Psoas muscle (tissue), 8 donors: ENCODE results near the gene CMYA5. TPM values are rescaled to one million over a fixed set of nuclear protein-coding genes. Genes with fewer than 3 reads are reported as not detected.
A peak's percentile ranks its signal among the peaks of the same experiment; 100 is the strongest.
"Not testable (repeated sequence)": the region's sequence is repeated elsewhere in the genome, so short reads cannot be mapped to it uniquely, and the experiment has no call there.

ENCODE experiments used
- ATAC-seq, 4 donors: fragments of 200-7000 bp; cut with Tn5 transposase; one replicate each; pipeline ENCODE4 v1.9.1; 2020; ENCODE audit warnings: moderate library complexity in 3 of 4, mild to moderate bottlenecking in 2 of 4
- DNase-seq, 2 donors: peaks; one replicate each; pipeline ENCODE4 v3.0.0-alpha.2; 2020
- H3K27ac ChIP-seq: fragments of 200-600 bp; one replicate; pipeline ENCODE4 v1.8.0; 2022
- H3K27me3 ChIP-seq, 3 donors: fragments of 200-600 bp in 1 of 3; one replicate each; pipeline versions ENCODE4 v1.6.1 to v1.8.0; 2013 to 2022; ENCODE audit warnings: low read length in 2 of 3, mild to moderate bottlenecking in 2 of 3, moderate library complexity in 1 of 3; ENCODE audit not compliant: insufficient read depth in 3 of 3
- H3K36me3 ChIP-seq, 2 donors: fragments of 200-600 bp in 1 of 2; one replicate each; pipeline versions ENCODE4 v1.6.1 to v1.8.0; 2013 to 2022; ENCODE audit warnings: low read depth in 1 of 2, mild to moderate bottlenecking in 1 of 2, moderate library complexity in 1 of 2; ENCODE audit not compliant: insufficient read depth in 1 of 2
- H3K4me1 ChIP-seq: fragments of 200-600 bp; one replicate; pipeline ENCODE4 v1.8.0; 2022
- H3K4me3 ChIP-seq: fragments of 200-600 bp; one replicate; pipeline ENCODE4 v1.8.0; 2022; ENCODE audit warnings: mild to moderate bottlenecking
- H3K9me3 ChIP-seq: fragments of 200-600 bp; one replicate; pipeline ENCODE4 v1.8.0; 2022
- CTCF ChIP-seq: fragments of 200-600 bp; IDR thresholded peaks from one replicate; pipeline ENCODE4 v1.8.0; 2022; ENCODE audit warnings: antibody characterized with exemption
- WGBS, 3 donors: extraction: QIAGEN DNeasy Blood & Tissue Kit; methylation state at CpG; one replicate each; pipeline versions ENCODE4 v1.1.6 to v1.1.7; 2013; 5-methylcytosine and 5-hydroxymethylcytosine counted together
- intact Hi-C, 2 donors: fragments of 100-400 bp; cut with DNase I; formaldehyde crosslinking; loops; one replicate each; pipeline versions ENCODE4 v1.11.0 to v1.14.2; 2022
- polyA plus RNA-seq, 3 donors: library from polyadenylated mRNA; stranded (reverse); fragments of 200-250 nt; gene quantifications; one replicate each; pipeline ENCODE4 v1.2.3, GENCODE V29; 2013
- total RNA-seq, 4 donors: library from RNA; stranded (reverse); fragmentation: NEBNext Ultra II Directional in 2 of 4; extraction: Animal tissue kit (Norgen Biotek cat#: 25700) in 2 of 4; gene quantifications; one replicate each; pipeline versions ENCODE4 v1.2.1 to v1.2.4, GENCODE V29; 2021 to 2023
- donor health status: healthy with polysubstance abuse.
- donor health status: DM: no; HTN: no; CAD: no; lungs with moderate emphysema.
- donor health status: Bipolar disorder and iron deficiency.
- donor health status: healthy.
- donor health status: DM: yes; HTN: yes; CAD: no.
- donor health status: DM: no; HTN: no; CAD: no.
- donor health status: DM: no; HTN: no; CAD: no.
- donor health status: DM: yes; HTN: yes; CAD: no.

Gene CMYA5
- total and polyA plus RNA-seq, 7 donors, result 290 to 1,472 (median 1,216) TPM

DNA sequence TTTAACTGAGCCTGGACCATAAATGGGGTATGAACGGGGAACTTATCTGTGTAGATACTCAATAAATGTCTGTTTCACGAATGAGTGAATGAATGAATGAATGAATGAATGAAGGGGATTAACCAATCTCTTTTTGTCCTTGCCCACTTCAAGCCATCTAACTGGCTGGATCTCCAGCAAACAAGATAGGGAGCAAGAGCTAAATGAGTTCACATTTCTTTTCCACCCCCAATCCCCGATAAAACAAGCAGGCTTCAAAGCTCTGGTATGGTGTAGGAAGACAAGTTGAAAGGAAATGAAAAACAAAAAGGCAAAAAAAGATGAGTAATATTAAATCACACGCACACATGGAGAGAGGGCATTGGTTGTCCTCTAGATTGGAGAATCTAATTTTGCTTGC is 84.0 kb downstream of the CMYA5 start:
- intact Hi-C loops, result no loop called here
- H3K9me3 ChIP-seq, result no peaks in the 10 kb centered on the region
- no peaks in the 10 kb centered on the region for H3K27me3 ChIP-seq
- no peak overlapping the region for H3K4me3 ChIP-seq
- WGBS, 3 donors, result 85 to 95% (median 92%) methylated on average over 4 of the region's 4 CpGs
- peaks cover 14% of the 10 kb centered on the region for H3K4me1 ChIP-seq
- peak overlapping the region; percentile 42 for H3K27ac ChIP-seq
- DNase-seq, result no peak
- ATAC-seq, result no peak
- peaks cover 0 to 90% of the 10 kb centered on the region in 2 donors for H3K36me3 ChIP-seq
- TF ChIP-seq CTCF, result no peak

DNA sequence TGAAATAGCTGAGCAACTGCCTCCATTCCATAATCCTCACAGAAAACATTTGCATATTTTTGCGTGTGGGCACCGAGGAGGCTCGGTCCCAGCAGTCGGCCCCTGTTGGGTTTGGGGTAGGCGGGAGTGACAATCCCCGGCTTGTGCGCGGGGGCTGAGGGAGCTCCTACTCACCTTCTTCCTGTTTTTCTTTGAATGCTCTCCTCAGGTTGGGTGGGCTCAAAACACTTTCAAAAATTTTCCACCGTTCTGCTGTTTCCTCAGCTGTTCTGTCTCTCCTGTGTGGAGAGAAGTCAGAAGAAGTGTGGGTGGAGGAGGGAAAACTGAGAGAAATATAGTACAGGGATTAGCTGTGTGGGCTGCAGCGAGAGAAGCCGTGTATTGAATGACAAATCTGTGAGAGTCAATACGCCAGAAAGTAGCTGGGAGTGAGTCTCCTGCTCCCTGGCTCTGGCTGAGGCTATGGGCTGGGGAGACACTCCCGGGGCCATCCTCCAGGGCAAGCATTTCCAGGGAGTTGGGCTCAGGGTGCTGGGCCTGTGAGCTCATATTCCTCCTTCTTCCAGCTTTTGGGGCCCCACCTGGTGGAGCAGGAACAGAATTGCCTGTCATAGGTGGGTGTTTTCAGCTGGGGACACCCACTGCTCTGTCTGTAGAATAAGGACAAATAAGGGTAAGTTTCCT is 84.7 kb downstream of the CMYA5 start:
- DNase-seq, result no peak
- H3K36me3 ChIP-seq, result peaks cover 0 to 83% of the 10 kb centered on the region in 2 donors
- H3K4me1 ChIP-seq, result peaks cover 14% of the 10 kb centered on the region
- WGBS, 3 donors, result 52 to 60% (median 57%) methylated on average over 13 of the region's 13 CpGs
- peak overlapping the region; percentile 42 for H3K27ac ChIP-seq
- H3K27me3 ChIP-seq, result no peaks in the 10 kb centered on the region
- no peaks in the 10 kb centered on the region for H3K9me3 ChIP-seq
- TF ChIP-seq CTCF, result peak; percentile 20
- intact Hi-C loops, result no loop called here
- ATAC-seq, result peak; percentile 51 to 68 (median 58)
- H3K4me3 ChIP-seq, result no peak overlapping the region

- 75 to 82% (median 79%) methylated on average over 4 of the region's 4 CpGs for WGBS, 3 donors
- peaks cover 14% of the 10 kb centered on the region for H3K4me1 ChIP-seq
- H3K27ac ChIP-seq, result peak overlapping the region; percentile 42
- TF ChIP-seq CTCF, result no peak
- no peak for DNase-seq
- peak in 2 of 4 donors; percentile 10 to 13 for ATAC-seq
- no peak overlapping the region for H3K4me3 ChIP-seq
- no peaks in the 10 kb centered on the region for H3K27me3 ChIP-seq
- intact Hi-C loops, result no loop called here
- peaks cover 0 to 77% of the 10 kb centered on the region in 2 donors for H3K36me3 ChIP-seq
- H3K9me3 ChIP-seq, result no peaks in the 10 kb centered on the region
These were observed 85.2 kb downstream of the CMYA5 start for GRCh38 chr5:79774855-79775237.

DNA sequence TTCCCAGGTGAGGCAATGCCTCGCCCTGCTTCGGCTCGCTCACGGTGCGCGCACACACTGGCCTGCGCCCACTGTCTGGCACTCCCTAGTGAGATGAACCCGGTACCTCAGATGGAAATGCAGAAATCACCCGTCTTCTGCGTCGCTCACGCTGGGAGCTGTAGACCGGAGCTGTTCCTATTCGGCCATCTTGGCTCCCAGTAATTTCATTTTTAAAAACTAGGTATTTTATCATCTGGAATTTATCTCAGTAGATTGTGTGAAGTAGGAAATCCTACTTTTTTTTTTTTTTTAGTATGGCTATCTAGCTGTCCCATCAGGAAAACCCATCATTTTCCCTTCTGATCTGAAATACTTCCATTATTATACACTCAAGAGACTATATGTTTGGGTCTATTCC is 95.1 kb downstream of the CMYA5 start:
- H3K27me3 ChIP-seq, ATAC-seq, H3K27ac ChIP-seq, intact Hi-C loops, DNase-seq, H3K4me3 ChIP-seq, H3K9me3 ChIP-seq: not testable (repeated sequence)
- H3K4me1 ChIP-seq, result peaks cover 24% of the 10 kb centered on the region
- WGBS, 3 donors, result 67 to 80% (median 72%) methylated on average over 6 to 14 of the region's 14 CpGs
- peaks cover 0 to 30% of the 10 kb centered on the region in 2 donors for H3K36me3 ChIP-seq

GRCh38 chr5:79785983-79786382 is 96.3 kb downstream of the CMYA5 start:
- TF ChIP-seq CTCF, result no peak
- Histone ChIP-seq H3K36me3 (peaks cover 0 to 43% of the 10 kb centered on the region in 2 donors), H3K9me3 (no peaks in the 10 kb centered on the region), H3K4me3 (no peak overlapping the region), H3K27me3 (no peaks in the 10 kb centered on the region), H3K27ac (peak overlapping the region; percentile 9), H3K4me1 (peaks cover 29% of the 10 kb centered on the region)
- intact Hi-C loops, result no loop called here
- DNase-seq, result no peak
- peak in 2 of 4 donors; percentile 5 to 7 for ATAC-seq
- 84 to 92% (median 85%) methylated on average over 4 of the region's 4 CpGs for whole genome bisulfite sequencing, 3 donors
